Endodermal cell (in vitro differentiated cells): ENCODE results near the gene PRKCA. TPM values are rescaled to one million over a fixed set of nuclear protein-coding genes. Genes with fewer than 3 reads are reported as not detected.

Experiments
- DNase-seq: peaks from one replicate; pipeline ENCODE4 v3.0.0-alpha.2; 2017
- H3K27ac ChIP-seq: 2 replicates; pipeline ENCODE4 v1.5.1; 2013; ENCODE audit warnings: mild to moderate bottlenecking, low read depth, low read length, moderate library complexity
- H3K27me3 ChIP-seq: 2 replicates; pipeline ENCODE4 v1.6.1; 2013; ENCODE audit warnings: mild to moderate bottlenecking, low read length, moderate library complexity; ENCODE audit not compliant: insufficient read depth, control insufficient read depth, poor library complexity, severe bottlenecking
- H3K36me3 ChIP-seq: 2 replicates; pipeline ENCODE4 v1.7.0; 2013; ENCODE audit warnings: mild to moderate bottlenecking, low read length, moderate library complexity; ENCODE audit not compliant: control insufficient read depth, insufficient read depth
- H3K4me1 ChIP-seq: one replicate; pipeline ENCODE4 v1.7.0; 2013; ENCODE audit warnings: low read length; ENCODE audit not compliant: control insufficient read depth, insufficient read depth
- H3K4me3 ChIP-seq: 2 replicates; pipeline ENCODE4 v1.5.1; 2013; ENCODE audit warnings: mild to moderate bottlenecking, low read length, moderate library complexity
- H3K9ac ChIP-seq: 2 replicates; pipeline ENCODE4 v1.6.1; 2013; ENCODE audit warnings: mild to moderate bottlenecking, low read length, moderate library complexity; ENCODE audit not compliant: poor library complexity, severe bottlenecking; ENCODE audit errors: extremely low read depth
- H3K9me3 ChIP-seq: 2 replicates; pipeline ENCODE4 v1.6.1; 2013; ENCODE audit warnings: mild to moderate bottlenecking, low read length, moderate library complexity; ENCODE audit not compliant: control insufficient read depth
- H3K27ac Mint-ChIP-seq: 2 replicates; pipeline ENCODE4 v1.8.0; 2020; ENCODE audit warnings: mixed read lengths
- H3K27me3 Mint-ChIP-seq: 2 replicates; pipeline ENCODE4 v1.8.0; 2021; ENCODE audit warnings: mild to moderate bottlenecking, mixed read lengths; ENCODE audit not compliant: insufficient read depth
- H3K36me3 Mint-ChIP-seq: 2 replicates; pipeline ENCODE4 v1.8.0; 2020; ENCODE audit warnings: low read depth, mixed read lengths
- H3K4me1 Mint-ChIP-seq: 2 replicates; pipeline ENCODE4 v1.8.0; 2020; ENCODE audit warnings: mixed read lengths
- H3K4me3 Mint-ChIP-seq: 2 replicates; pipeline ENCODE4 v1.8.0; 2020; ENCODE audit warnings: mild to moderate bottlenecking, moderate library complexity, mixed read lengths
- H3K9me3 Mint-ChIP-seq: 2 replicates; pipeline ENCODE4 v1.8.0; 2020; ENCODE audit warnings: mild to moderate bottlenecking, mixed read lengths
- CTCF ChIP-seq: fragments of 200-600 bp; sonication (generic); conservative IDR thresholded peaks from 2 replicates; pipeline ENCODE4 v1.5.0; 2021; ENCODE audit warnings: antibody characterized with exemption, mild to moderate bottlenecking
- WGBS, 2 experiments: methylation state at CpG; one replicate each; pipeline versions ENCODE4 v1.1.5 to v1.1.7; 2013; ENCODE audit warnings: missing lambda C conversion rate in 2 of 2, mixed read lengths in 1 of 2; ENCODE audit not compliant: insufficient coverage in 1 of 2, insufficient read length in 1 of 2; 5-methylcytosine and 5-hydroxymethylcytosine counted together
- total RNA-seq, 2 donors: library from RNA; stranded (reverse); fragmentation: NEBNext Ultra II Directional in 1 of 2; extraction: Animal tissue kit (Norgen Biotek cat#: 25700) in 1 of 2; gene quantifications; 2 replicates in 1 of 2; 3 replicates in 1 of 2; pipeline ENCODE4 v1.2.1, GENCODE V29; 2021

Gene PRKCA
- total RNA-seq, 2 donors from 2014 or later, result 8.7 to 14.6 TPM

- Mint-ChIP-seq H3K9me3 (no peaks in the 10 kb centered on the region), H3K4me3 (no peak overlapping the region), H3K27me3 (no peaks in the 10 kb centered on the region), H3K36me3 (no peaks in the 10 kb centered on the region), H3K4me1 (peaks cover 5% of the 10 kb centered on the region), H3K27ac (no peak overlapping the region)
- Histone ChIP-seq H3K27ac (no peak overlapping the region), H3K36me3 (no peaks in the 10 kb centered on the region), H3K4me3 (no peak overlapping the region), H3K9me3 (no peaks in the 10 kb centered on the region), H3K4me1 (peaks cover 6% of the 10 kb centered on the region), H3K27me3 (no peaks in the 10 kb centered on the region), H3K9ac (no peak overlapping the region)
- 85 to 94% methylated on average over 2 to 5 of the region's 6 CpGs for WGBS, 2 experiments
- no peak for TF ChIP-seq CTCF
- no peak for DNase-seq
These were observed 35.6 kb downstream of the PRKCA start for GRCh38 chr17:66337866-66338485.

GRCh38 chr17:66338937-66339336 is 36.5 kb downstream of the PRKCA start:
- no peak overlapping the region for H3K9ac ChIP-seq
- H3K9me3 ChIP-seq, result no peaks in the 10 kb centered on the region
- 88 to 95% methylated on average over 2 to 4 of the region's 4 CpGs for WGBS, 2 experiments
- no peak overlapping the region for H3K27ac ChIP-seq
- H3K4me1 ChIP-seq, result peaks cover 6% of the 10 kb centered on the region
- Mint-ChIP-seq H3K9me3 (no peaks in the 10 kb centered on the region), H3K4me3 (no peak overlapping the region), H3K27me3 (no peaks in the 10 kb centered on the region), H3K27ac (no peak overlapping the region), H3K36me3 (no peaks in the 10 kb centered on the region), H3K4me1 (peaks cover 5% of the 10 kb centered on the region)
- no peak overlapping the region for H3K4me3 ChIP-seq
- H3K36me3 ChIP-seq, result no peaks in the 10 kb centered on the region
- DNase-seq, result no peak
- no peak for TF ChIP-seq CTCF
- H3K27me3 ChIP-seq, result no peaks in the 10 kb centered on the region

- H3K36me3 Mint-ChIP-seq, result no peaks in the 10 kb centered on the region
- H3K4me3 ChIP-seq, result no peak overlapping the region
- no peaks in the 10 kb centered on the region for H3K27me3 Mint-ChIP-seq
- no peak overlapping the region for H3K27ac ChIP-seq
- H3K4me1 Mint-ChIP-seq, result peaks cover 5% of the 10 kb centered on the region
- H3K4me3 Mint-ChIP-seq, result no peak overlapping the region
- no peak overlapping the region for H3K27ac Mint-ChIP-seq
- no peak for TF ChIP-seq CTCF
- H3K27me3 ChIP-seq, result no peaks in the 10 kb centered on the region
- 74% methylated on average over 1 of the region's 1 CpG; no CpG with 5 or more reads in 1 of the 2 experiments for WGBS, 2 experiments
- no peaks in the 10 kb centered on the region for H3K36me3 ChIP-seq
- no peaks in the 10 kb centered on the region for H3K9me3 Mint-ChIP-seq
- H3K9ac ChIP-seq, result no peak overlapping the region
- H3K4me1 ChIP-seq, result peaks cover 6% of the 10 kb centered on the region
- H3K9me3 ChIP-seq, result no peaks in the 10 kb centered on the region
- DNase-seq, result no peak
These were observed 37.1 kb downstream of the PRKCA start for GRCh38 chr17:66339561-66339960.
